SIG-M5 treated with dmso at 0.1 percent for 504 hours (cell line): ENCODE results near the gene ANKRD17.
A peak's percentile ranks its signal among the peaks of the same experiment; 100 is the strongest.
"Not testable (repeated sequence)": the region's sequence is repeated elsewhere in the genome, so short reads cannot be mapped to it uniquely, and the experiment has no call there.

ENCODE experiments used
- DNase-seq: peaks from one replicate; lab custom pipeline; 2025; ENCODE audit not compliant: unreplicated experiment; lab: John Stamatoyannopoulos, UW

ANKRD17 gene

GRCh38 chr4:73247100-73247499 lies 11.5 kb downstream of the ANKRD17 start:
- no peak for DNase-seq

GRCh38 chr4:73245955-73246354 lies 12.6 kb downstream of the ANKRD17 start:
- DNase-seq: no peak

GRCh38 chr4:73244945-73245601 lies 13.5 kb downstream of the ANKRD17 start:
- DNase-seq: no peak

- DNase-seq: no peak
These were observed 21.6 kb downstream of the ANKRD17 start for GRCh38 chr4:73237044-73237443.

- no peak for DNase-seq
These were observed 22.4 kb downstream of the ANKRD17 start for GRCh38 chr4:73236151-73236550.

GRCh38 chr4:73234712-73235111 lies 23.9 kb downstream of the ANKRD17 start:
- DNase-seq: no peak

- DNase-seq: no peak
These were observed 26.8 kb downstream of the ANKRD17 start for GRCh38 chr4:73231518-73232487.

- DNase-seq: no peak
These were observed 27.6 kb downstream of the ANKRD17 start for GRCh38 chr4:73230865-73231517.

GRCh38 chr4:73228800-73229199 lies 29.8 kb downstream of the ANKRD17 start:
- DNase-seq: not testable (repeated sequence)

GRCh38 chr4:73224886-73225285 lies 33.7 kb downstream of the ANKRD17 start:
- no peak for DNase-seq

GRCh38 chr4:73223258-73223650 lies 35.3 kb downstream of the ANKRD17 start:
- DNase-seq: no peak

- DNase-seq: peak; percentile 92
These were observed 35.9 kb downstream of the ANKRD17 start for GRCh38 chr4:73222466-73223257.

- no peak for DNase-seq
These were observed 36.9 kb downstream of the ANKRD17 start for GRCh38 chr4:73221734-73222133.

- DNase-seq: no peak
These were observed 37.8 kb downstream of the ANKRD17 start for GRCh38 chr4:73220815-73221214.

GRCh38 chr4:73213916-73214653 lies 44.5 kb downstream of the ANKRD17 start:
- DNase-seq: no peak

- DNase-seq: no peak
These were observed 45.4 kb downstream of the ANKRD17 start for GRCh38 chr4:73212982-73213730.

GRCh38 chr4:73211968-73212367 lies 46.6 kb downstream of the ANKRD17 start:
- DNase-seq: no peak

- DNase-seq: peak; percentile 22
These were observed 50.2 kb downstream of the ANKRD17 start for GRCh38 chr4:73208376-73208775.

- DNase-seq: no peak
These were observed 52.4 kb downstream of the ANKRD17 start for GRCh38 chr4:73206236-73206635.
